GM23338 (cell line): ENCODE measurements around the gene C10orf53. TPM values are rescaled to one million over a fixed set of nuclear protein-coding genes. Genes with fewer than 3 reads are reported as not detected.

ENCODE experiments used
- ATAC-seq: fragments of 200-7000 bp; cut with Tn5 transposase; 3 replicates; pipeline ENCODE4 v1.9.1; 2020
- DNase-seq: peaks from one replicate; pipeline ENCODE4 v3.0.0-alpha.2; 2015; ENCODE audit warnings: low spot score
- H2AFZ ChIP-seq: fragments of 200-600 bp; sonication (generic); 2 replicates; pipeline ENCODE4 v1.8.0; 2016; ENCODE audit warnings: antibody characterized with exemption, mild to moderate bottlenecking, moderate library complexity
- H3F3A ChIP-seq: fragments of 200-600 bp; sonication (generic); replicated peaks from 2 replicates; pipeline ENCODE4 v1.8.0; 2017; ENCODE audit warnings: antibody characterized with exemption, mixed run types, low read depth
- H3K27ac ChIP-seq: fragments of 200-600 bp; sonication (generic); 2 replicates; pipeline ENCODE4 v1.6.1; 2016; ENCODE audit warnings: low read depth
- H3K27me3 ChIP-seq: fragments of 200-600 bp; sonication (generic); 2 replicates; pipeline ENCODE4 v1.8.0; 2016; ENCODE audit warnings: mild to moderate bottlenecking, mixed run types, moderate library complexity; ENCODE audit not compliant: insufficient read depth
- H3K36me3 ChIP-seq: fragments of 200-600 bp; sonication (generic); 2 replicates; pipeline ENCODE4 v1.8.0; 2016; ENCODE audit warnings: mild to moderate bottlenecking; ENCODE audit not compliant: insufficient read depth
- H3K4me1 ChIP-seq: fragments of 200-600 bp; sonication (generic); 2 replicates; pipeline ENCODE4 v1.8.0; 2016; ENCODE audit warnings: mild to moderate bottlenecking, moderate library complexity; ENCODE audit not compliant: insufficient read depth
- H3K4me2 ChIP-seq: fragments of 200-600 bp; sonication (generic); 2 replicates; pipeline ENCODE4 v1.7.1; 2017; ENCODE audit warnings: mixed run types
- H3K4me3 ChIP-seq: fragments of 200-600 bp; sonication (generic); 2 replicates; pipeline ENCODE4 v1.6.1; 2016; ENCODE audit warnings: mixed run types
- H3K79me2 ChIP-seq: fragments of 200-600 bp; sonication (generic); replicated peaks from 2 replicates; pipeline ENCODE4 v1.8.0; 2017; ENCODE audit warnings: mild to moderate bottlenecking; ENCODE audit not compliant: insufficient read depth
- H3K9me2 ChIP-seq: fragments of 200-600 bp; sonication (generic); 2 replicates; pipeline ENCODE4 v1.8.0; 2017; ENCODE audit not compliant: insufficient read depth
- H4K20me1 ChIP-seq: fragments of 200-600 bp; sonication (generic); replicated peaks from 2 replicates; pipeline ENCODE4 v1.8.0; 2017; ENCODE audit warnings: mild to moderate bottlenecking; ENCODE audit not compliant: insufficient read depth
- H3K27ac Mint-ChIP-seq: 2 replicates; pipeline ENCODE4 v1.8.0; 2020; ENCODE audit warnings: inconsistent platforms, mild to moderate bottlenecking, moderate library complexity, mixed read lengths
- H3K27me3 Mint-ChIP-seq: 3 replicates; pipeline ENCODE4 v1.8.0; 2022; ENCODE audit warnings: low read depth, mild to moderate bottlenecking, moderate library complexity, mixed read lengths, inconsistent platforms; ENCODE audit not compliant: insufficient read depth, poor library complexity
- H3K36me3 Mint-ChIP-seq: 3 replicates; pipeline ENCODE4 v1.8.0; 2021; ENCODE audit warnings: low read depth, mild to moderate bottlenecking, inconsistent platforms, moderate library complexity, mixed read lengths
- H3K4me1 Mint-ChIP-seq: 3 replicates; pipeline ENCODE4 v1.8.0; 2020; ENCODE audit warnings: mild to moderate bottlenecking, inconsistent platforms, mixed read lengths
- H3K4me3 Mint-ChIP-seq: 3 replicates; pipeline ENCODE4 v1.8.0; 2021; ENCODE audit warnings: moderate library complexity, mild to moderate bottlenecking, inconsistent platforms, mixed read lengths
- H3K9me3 Mint-ChIP-seq: 3 replicates; pipeline ENCODE4 v1.8.0; 2020; ENCODE audit warnings: moderate library complexity, mild to moderate bottlenecking, inconsistent platforms, mixed read lengths
- CREB1 ChIP-seq: fragments of 250-450 bp; sonication (Bioruptor Pico); IDR thresholded peaks from 2 replicates; pipeline ENCODE4 v1.5.0; 2020; ENCODE audit warnings: low read depth, mild to moderate bottlenecking, moderate library complexity
- CTCF ChIP-seq, 2 experiments: fragments of 200-600 bp in 1 of 2; sonication (generic) in 1 of 2; conservative IDR thresholded peaks; 2 replicates each; pipeline versions ENCODE4 v1.5.1 to v1.6.1; 2016 to 2017; ENCODE audit warnings: antibody characterized with exemption in 2 of 2, low read depth in 2 of 2, mild to moderate bottlenecking in 2 of 2, moderate library complexity in 1 of 2
- ETS1 ChIP-seq: IDR thresholded peaks from 2 replicates; pipeline ENCODE4 v1.6.1; 2016; ENCODE audit warnings: antibody characterized with exemption
- EZH2 ChIP-seq: fragments of 200-600 bp; sonication (generic); IDR thresholded peaks from one replicate; pipeline ENCODE4 v1.8.0; 2017; ENCODE audit warnings: antibody characterized with exemption, mild to moderate bottlenecking, low read depth; ENCODE audit not compliant: unreplicated experiment
- EZH2phosphoT487 ChIP-seq: fragments of 200-600 bp; sonication (generic); IDR thresholded peaks from one replicate; pipeline ENCODE4 v1.8.1; 2018; ENCODE audit warnings: antibody characterized with exemption; ENCODE audit not compliant: unreplicated experiment
- JUNB ChIP-seq: IDR thresholded peaks from one replicate; pipeline ENCODE4 v1.6.1; 2016; ENCODE audit warnings: antibody characterized with exemption; ENCODE audit not compliant: unreplicated experiment
- POLR2AphosphoS5 ChIP-seq: IDR thresholded peaks from 2 replicates; pipeline ENCODE4 v1.6.1; 2016; ENCODE audit warnings: antibody characterized with exemption, low read depth
- REST ChIP-seq: IDR thresholded peaks from one replicate; pipeline ENCODE4 v1.6.1; 2018; ENCODE audit warnings: antibody characterized with exemption; ENCODE audit not compliant: unreplicated experiment
- STAT1 ChIP-seq: IDR thresholded peaks from one replicate; pipeline ENCODE4 v1.6.1; 2016; ENCODE audit warnings: antibody characterized with exemption; ENCODE audit not compliant: unreplicated experiment
- ZNF114 ChIP-seq: fragments of 250-450 bp; sonication (Bioruptor Pico); IDR thresholded peaks from 2 replicates; pipeline ENCODE4 v1.5.0; 2020; ENCODE audit warnings: mild to moderate bottlenecking, moderate library complexity
- ZNF331 ChIP-seq: fragments of 250-450 bp; sonication (Bioruptor Pico); IDR thresholded peaks from 2 replicates; pipeline ENCODE4 v1.5.0; 2020; ENCODE audit warnings: low read depth, mild to moderate bottlenecking, moderate library complexity
- ZNF462 ChIP-seq: fragments of 250-450 bp; sonication (Bioruptor Pico); IDR thresholded peaks from 2 replicates; pipeline ENCODE4 v1.5.0; 2020; ENCODE audit warnings: mild to moderate bottlenecking, moderate library complexity
- polyA plus RNA-seq: library from polyadenylated mRNA; unstranded; fragments of >200 nt; fragmentation: Nextera tagmentation; extraction: Ambion mirVana; gene quantifications from 2 replicates; pipeline ENCODE4 v1.2.1, GENCODE V29; 2016
- total RNA-seq: library from RNA; depleted of rRNA; stranded (reverse); fragments of >200 nt; shearing (Covaris generic); gene quantifications from 2 replicates; pipeline ENCODE4 v1.2.3, GENCODE V29; 2014

C10orf53 gene
- total and polyA plus RNA-seq, 2 experiments from 2014 or later: not detected

GRCh38 chr10:49740346-49741107 is 61.1 kb downstream of the C10orf53 start:
- Histone ChIP-seq H3K9me2 (no peaks in the 10 kb centered on the region), H3K4me2 (no peak overlapping the region), H3K27me3 (no peaks in the 10 kb centered on the region), H3K4me3 (no peak overlapping the region), H3K79me2 (no peaks in the 10 kb centered on the region), H2AFZ (no peak overlapping the region), H3K36me3 (no peaks in the 10 kb centered on the region), H4K20me1 (no peaks in the 10 kb centered on the region), H3K4me1 (no peaks in the 10 kb centered on the region), H3F3A (no peaks in the 10 kb centered on the region), H3K27ac (no peak overlapping the region)
- H3K4me3 Mint-ChIP-seq: no peak overlapping the region
- H3K27me3 Mint-ChIP-seq: peaks cover 9% of the 10 kb centered on the region
- no peaks in the 10 kb centered on the region for H3K4me1 Mint-ChIP-seq
- DNase-seq (no peak), ATAC-seq (no peak)
- TF ChIP-seq ZNF462 (CRISPR knock-in tag) (no peak), CREB1 (no peak), ETS1 (no peak), CTCF (conservative IDR thresholded peaks at IDR 0.05; ENCODE audit: low read depth in 2 of 2) (no peak), ZNF331 (no peak), STAT1 (no peak), POLR2AphosphoS5 (no peak), JUNB (no peak), EZH2phosphoT487 (no peak), REST (no peak), ZNF114 (no peak), EZH2 (no peak)
- H3K9me3 Mint-ChIP-seq: no peaks in the 10 kb centered on the region; the same call in 2 of the 3 replicates
- peaks cover 11% of the 10 kb centered on the region for H3K36me3 Mint-ChIP-seq
- no peak overlapping the region for H3K27ac Mint-ChIP-seq
